ENCODE measurements around the gene IDI2. TPM values are rescaled to one million over a fixed set of nuclear protein-coding genes. Genes with fewer than 3 reads are reported as not detected.
"Not testable (repeated sequence)": the region's sequence is repeated elsewhere in the genome, so short reads cannot be mapped to it uniquely, and the experiment has no call there.

The IDI2 gene
- total RNA-seq, 2 experiments from 2014 or later: not detected

DNA sequence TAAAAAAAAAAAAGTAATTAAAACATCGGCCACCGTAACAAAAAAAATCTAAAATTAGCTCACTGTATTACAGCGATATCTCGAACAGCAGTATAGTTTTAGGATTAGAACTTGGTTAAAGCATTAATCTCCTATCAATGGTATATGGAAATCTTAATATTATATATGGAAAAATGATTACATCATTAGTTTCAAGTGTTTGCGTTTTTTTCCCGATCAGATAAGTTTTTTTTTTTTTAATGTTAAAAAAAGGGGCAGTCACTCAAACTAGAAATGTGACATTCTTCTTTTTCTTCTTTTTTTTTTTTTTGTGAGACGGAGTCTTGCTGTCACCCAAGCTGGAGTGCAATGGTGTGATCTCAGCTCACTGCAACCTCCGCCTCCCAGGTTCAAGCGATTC is 15.9 kb upstream of the IDI2 start:
- H3K4me3 ChIP-seq (ENCODE audit: low read length): no peak overlapping the region
- no peak overlapping the region for H3K27ac Mint-ChIP-seq
- CTCF ChIA-PET: interaction anchor here (1.1 kb wide), 1 partner anchor 54 kb away, joined by 4 read pairs; no protein-coding TSS in a partner anchor
- peaks cover 23% of the 10 kb centered on the region for H3K4me1 ChIP-seq (ENCODE audit: insufficient read depth, low read length)
- intact Hi-C loops (cut with DNase I, micrococcal nuclease): no loop called here
- no peak for TF ChIP-seq CTCF (IDR thresholded peaks at IDR 0.05)
- ATAC-seq (ENCODE audit: poor library complexity) (no peak), DNase-seq (no peak)
- H3K27me3 Mint-ChIP-seq: no peaks in the 10 kb centered on the region
- no peaks in the 10 kb centered on the region for H3K27me3 ChIP-seq (ENCODE audit: control insufficient read depth in 1 of 2, insufficient read depth in 2 of 2, low read length in 2 of 2)
- H3K9me3 Mint-ChIP-seq: no peaks in the 10 kb centered on the region
- no peak overlapping the region for H3K4me3 Mint-ChIP-seq
- peaks cover 65% of the 10 kb centered on the region for H3K36me3 Mint-ChIP-seq (ENCODE audit: low read depth)
- peaks cover 35% of the 10 kb centered on the region for H3K4me1 Mint-ChIP-seq (ENCODE audit: low read depth)
- H3K27ac ChIP-seq (ENCODE audit: low read depth in 1 of 2, low read length in 2 of 2): no peak overlapping the region
- H3K9me3 ChIP-seq (ENCODE audit: control insufficient read depth in 1 of 2, insufficient read depth in 1 of 2, low read length in 2 of 2): no peaks in the 10 kb centered on the region
- H3K36me3 ChIP-seq (ENCODE audit: insufficient read depth, low read length): peaks cover 42% of the 10 kb centered on the region
- POLR2A ChIA-PET: no interaction called here

- no peak overlapping the region for H3K27ac Mint-ChIP-seq
- H3K27me3 Mint-ChIP-seq: no peaks in the 10 kb centered on the region
- Histone ChIP-seq H3K4me3 (ENCODE audit: low read length) (no peak overlapping the region), H3K27me3 (ENCODE audit: control insufficient read depth in 1 of 2, insufficient read depth in 2 of 2, low read length in 2 of 2) (no peaks in the 10 kb centered on the region), H3K27ac (ENCODE audit: low read depth in 1 of 2, low read length in 2 of 2) (no peak overlapping the region), H3K36me3 (ENCODE audit: insufficient read depth, low read length) (peaks cover 42% of the 10 kb centered on the region), H3K9me3 (ENCODE audit: control insufficient read depth in 1 of 2, insufficient read depth in 1 of 2, low read length in 2 of 2) (no peaks in the 10 kb centered on the region), H3K4me1 (ENCODE audit: insufficient read depth, low read length) (peaks cover 14% of the 10 kb centered on the region)
- ATAC-seq (ENCODE audit: poor library complexity): no peak
- H3K9me3 Mint-ChIP-seq: no peaks in the 10 kb centered on the region
- intact Hi-C loops (cut with DNase I, micrococcal nuclease): no loop called here
- DNase-seq: no peak
- ChIA-PET POLR2A (no interaction called here), CTCF (no interaction called here)
- no peak overlapping the region for H3K4me3 Mint-ChIP-seq
- TF ChIP-seq CTCF (IDR thresholded peaks at IDR 0.05): no peak
- H3K4me1 Mint-ChIP-seq (ENCODE audit: low read depth): peaks cover 23% of the 10 kb centered on the region
- H3K36me3 Mint-ChIP-seq (ENCODE audit: low read depth): peaks cover 65% of the 10 kb centered on the region
These were observed 14.5 kb upstream of the IDI2 start for GRCh38 chr10:1040133-1040532.

GRCh38 chr10:1038769-1039168 is 13.1 kb upstream of the IDI2 start:
- H3K4me3 Mint-ChIP-seq; ATAC-seq (ENCODE audit: poor library complexity); intact Hi-C loops (cut with DNase I, micrococcal nuclease): not testable (repeated sequence)

DNA sequence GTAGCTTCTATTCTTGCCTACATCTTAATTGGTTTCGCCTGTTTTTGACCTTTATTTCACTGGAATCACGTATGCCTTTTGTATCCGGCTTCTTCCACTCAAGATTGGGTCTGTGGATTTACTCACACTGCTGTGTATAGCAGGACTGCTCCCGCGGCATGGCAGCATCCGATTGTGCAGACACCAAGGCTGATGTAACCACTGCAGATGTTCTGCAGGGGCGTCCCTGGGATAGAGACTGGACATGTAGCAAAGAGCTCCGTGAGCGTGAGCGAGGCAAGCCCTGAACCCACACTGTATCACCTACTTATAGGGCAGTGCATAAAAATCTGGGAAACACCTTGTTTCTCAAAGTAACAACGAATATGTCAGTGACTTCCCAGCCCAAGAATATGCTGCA is 11.4 kb upstream of the IDI2 start:
- H3K36me3 ChIP-seq (ENCODE audit: insufficient read depth, low read length): peaks cover 35% of the 10 kb centered on the region
- no peak for ATAC-seq (ENCODE audit: poor library complexity)

More at GRCh38 chr10:1038769-1039168, 13.1 kb upstream of the IDI2 start:
- DNase-seq; CTCF ChIA-PET; H3K4me3 ChIP-seq (ENCODE audit: low read length); H3K27ac ChIP-seq (ENCODE audit: low read depth in 1 of 2, low read length in 2 of 2); H3K4me1 Mint-ChIP-seq (ENCODE audit: low read depth); H3K27me3 ChIP-seq (ENCODE audit: control insufficient read depth in 1 of 2, insufficient read depth in 2 of 2, low read length in 2 of 2); H3K9me3 Mint-ChIP-seq; H3K27me3 Mint-ChIP-seq; H3K4me1 ChIP-seq (ENCODE audit: insufficient read depth, low read length); H3K27ac Mint-ChIP-seq; POLR2A ChIA-PET; H3K9me3 ChIP-seq (ENCODE audit: control insufficient read depth in 1 of 2, insufficient read depth in 1 of 2, low read length in 2 of 2): not testable (repeated sequence)
- peaks cover 42% of the 10 kb centered on the region for H3K36me3 ChIP-seq (ENCODE audit: insufficient read depth, low read length)
- peaks cover 57% of the 10 kb centered on the region for H3K36me3 Mint-ChIP-seq (ENCODE audit: low read depth)

More for the DNA sequence above, 11.4 kb upstream of the IDI2 start:
- ChIA-PET CTCF (no interaction called here), POLR2A (interaction anchor here (1.2 kb wide), 1 partner anchor 12 kb away, joined by 5 read pairs; the partner anchor contains the start of gene IDI1)
- no peak overlapping the region for H3K4me3 ChIP-seq (ENCODE audit: low read length)
- TF ChIP-seq CTCF (IDR thresholded peaks at IDR 0.05): no peak
- DNase-seq: no peak
- no peaks in the 10 kb centered on the region for H3K9me3 ChIP-seq (ENCODE audit: control insufficient read depth in 1 of 2, insufficient read depth in 1 of 2, low read length in 2 of 2)
- Mint-ChIP-seq H3K27ac (no peak overlapping the region), H3K27me3 (no peaks in the 10 kb centered on the region), H3K4me1 (ENCODE audit: low read depth) (no peaks in the 10 kb centered on the region), H3K36me3 (ENCODE audit: low read depth) (peaks cover 42% of the 10 kb centered on the region), H3K4me3 (no peak overlapping the region), H3K9me3 (no peaks in the 10 kb centered on the region)
- H3K27ac ChIP-seq (ENCODE audit: low read depth in 1 of 2, low read length in 2 of 2): no peak overlapping the region
- intact Hi-C loops (cut with DNase I, micrococcal nuclease): no loop called here
- H3K27me3 ChIP-seq (ENCODE audit: control insufficient read depth in 1 of 2, insufficient read depth in 2 of 2, low read length in 2 of 2): no peaks in the 10 kb centered on the region
- peaks cover 5% of the 10 kb centered on the region for H3K4me1 ChIP-seq (ENCODE audit: insufficient read depth, low read length)

Data from CD4-positive, alpha-beta T cell (primary cell).